ENCODE data around the gene SLFN12L. TPM values are rescaled to one million over a fixed set of nuclear protein-coding genes. Genes with fewer than 3 reads are reported as not detected.
"Not testable (repeated sequence)": the region's sequence is repeated elsewhere in the genome, so short reads cannot be mapped to it uniquely, and the experiment has no call there.

Gene SLFN12L
- total RNA-seq, 4 donors from 2014 or later = 1.2 to 3.5 (median 1.6) TPM

- intact Hi-C loops (cut with DNase I) = no loop called here
- no peak for TF ChIP-seq POLR2A (IDR thresholded peaks at IDR 0.05)
- no peak for TF ChIP-seq CTCF (IDR thresholded peaks at IDR 0.05)
- peak in 1 of 2 donors; percentile 15 for DNase-seq
- H3K4me1 ChIP-seq = peaks cover 0 to 3% of the 10 kb centered on the region in 2 donors
- H3K36me3 ChIP-seq = no peaks in the 10 kb centered on the region
- peak overlapping the region in 2 of 3 donors; percentile 46 to 51 for H3K27ac ChIP-seq
- WGBS, 2 donors = 55 to 62% methylated on average over 8 of the region's 8 CpGs
- no peaks in the 10 kb centered on the region for H3K9me3 ChIP-seq
- peaks cover 3% of the 10 kb centered on the region for H3K27me3 ChIP-seq
- no peak overlapping the region for H3K4me3 ChIP-seq (replicated peaks in 1 of 3)
These were observed 3.3 kb upstream of the SLFN12L start for GRCh38 chr17:35540589-35541404.

- Histone ChIP-seq H3K27ac (no peak overlapping the region), H3K4me3 (replicated peaks in 1 of 3) (no peak overlapping the region), H3K27me3 (no peaks in the 10 kb centered on the region), H3K4me1 (peaks cover 0 to 3% of the 10 kb centered on the region in 2 donors), H3K9me3 (no peaks in the 10 kb centered on the region), H3K36me3 (no peaks in the 10 kb centered on the region)
- TF ChIP-seq POLR2A (IDR thresholded peaks at IDR 0.05) = no peak
- no peak for TF ChIP-seq CTCF (IDR thresholded peaks at IDR 0.05)
- 46 to 53% methylated on average over 5 of the region's 5 CpGs for WGBS, 2 donors
- DNase-seq = no peak
- intact Hi-C loops (cut with DNase I) = loop anchor here (10.0 kb wide), 1 partner anchor 365 kb away; no protein-coding TSS in a partner anchor
These were observed 2.2 kb upstream of the SLFN12L start for GRCh38 chr17:35539659-35540026.

GRCh38 chr17:35536664-35537171 lies 760 bp downstream of the SLFN12L start:
- H3K4me1 ChIP-seq = peaks cover 0 to 3% of the 10 kb centered on the region in 2 donors

GRCh38 chr17:35535406-35535805 lies 2.1 kb downstream of the SLFN12L start:
- not testable (repeated sequence) for H3K9me3 ChIP-seq; H3K36me3 ChIP-seq; H3K4me1 ChIP-seq; H3K27ac ChIP-seq; DNase-seq; H3K27me3 ChIP-seq; H3K4me3 ChIP-seq (replicated peaks in 1 of 3)
- intact Hi-C loops (cut with DNase I) = loop anchor here (10.0 kb wide), 1 partner anchor 361 kb away; no protein-coding TSS in a partner anchor
- 86 to 91% methylated on average over 9 of the region's 9 CpGs for WGBS, 2 donors

More at GRCh38 chr17:35536664-35537171, 760 bp downstream of the SLFN12L start:
- TF ChIP-seq CTCF (IDR thresholded peaks at IDR 0.05) = no peak
- no peak for TF ChIP-seq POLR2A (IDR thresholded peaks at IDR 0.05)
- H3K27me3 ChIP-seq = no peaks in the 10 kb centered on the region
- intact Hi-C loops (cut with DNase I) = loop anchor here (10.0 kb wide), 1 partner anchor 362 kb away; no protein-coding TSS in a partner anchor
- H3K27ac ChIP-seq = peak overlapping the region in 2 of 3 donors; percentile 15 to 36
- DNase-seq = no peak
- H3K36me3 ChIP-seq = no peaks in the 10 kb centered on the region
- H3K4me3 ChIP-seq (replicated peaks in 1 of 3) = no peak overlapping the region
- WGBS, 2 donors = 75 to 78% methylated on average over 13 of the region's 13 CpGs
- no peaks in the 10 kb centered on the region for H3K9me3 ChIP-seq

GRCh38 chr17:35534576-35535093 lies 2.8 kb downstream of the SLFN12L start:
- no peaks in the 10 kb centered on the region for H3K9me3 ChIP-seq
- 71 to 78% methylated on average over 3 of the region's 3 CpGs for WGBS, 2 donors
- intact Hi-C loops (cut with DNase I) = loop anchor here (10.0 kb wide), 1 partner anchor 360 kb away; no protein-coding TSS in a partner anchor
- TF ChIP-seq CTCF (IDR thresholded peaks at IDR 0.05) (no peak), POLR2A (IDR thresholded peaks at IDR 0.05) (no peak)
- no peak overlapping the region for H3K27ac ChIP-seq
- DNase-seq = no peak
- no peaks in the 10 kb centered on the region for H3K27me3 ChIP-seq
- no peaks in the 10 kb centered on the region for H3K36me3 ChIP-seq
- H3K4me3 ChIP-seq (replicated peaks in 1 of 3) = no peak overlapping the region
- peaks cover 0 to 1% of the 10 kb centered on the region in 2 donors for H3K4me1 ChIP-seq
